Occipital lobe (tissue), 2 donors: ENCODE measurements around the gene COQ2. TPM values are rescaled to one million over a fixed set of nuclear protein-coding genes. Genes with fewer than 3 reads are reported as not detected.
"Not testable (repeated sequence)": the region's sequence is repeated elsewhere in the genome, so short reads cannot be mapped to it uniquely, and the experiment has no call there.

Experiments
- DNase-seq: peaks from one replicate; lab custom pipeline; 2025; lab: John Stamatoyannopoulos, UW
- total RNA-seq: library from RNA; depleted of rRNA; stranded (reverse); fragments of >200 nt; gene quantifications from one replicate; pipeline ENCODE4 v1.2.3, GENCODE V29; 2014

COQ2 gene
- total RNA-seq, 1 donor from 2014 or later: 13.4 TPM

- no peak for DNase-seq
These were observed 1.4 kb downstream of the COQ2 start for GRCh38 chr4:83283181-83283580.

- DNase-seq: no peak
These were observed 2.5 kb downstream of the COQ2 start for GRCh38 chr4:83282049-83282535.

- no peak for DNase-seq
These were observed 3.3 kb downstream of the COQ2 start for GRCh38 chr4:83281307-83281706.

- no peak for DNase-seq
These were observed 8.1 kb downstream of the COQ2 start for GRCh38 chr4:83276299-83277040.

GRCh38 chr4:83273926-83274325, 10.7 kb downstream of the COQ2 start:
- not testable (repeated sequence) for DNase-seq

GRCh38 chr4:83272900-83273299, 11.7 kb downstream of the COQ2 start:
- DNase-seq: no peak

- no peak for DNase-seq
These were observed 15.3 kb downstream of the COQ2 start for GRCh38 chr4:83269256-83269655.

- no peak for DNase-seq
These were observed 16.1 kb downstream of the COQ2 start for GRCh38 chr4:83268491-83268890.

GRCh38 chr4:83267830-83268475, 16.6 kb downstream of the COQ2 start:
- DNase-seq: no peak

GRCh38 chr4:83267121-83267829, 17.3 kb downstream of the COQ2 start:
- DNase-seq: no peak

GRCh38 chr4:83266689-83267088, 17.9 kb downstream of the COQ2 start:
- DNase-seq: no peak

GRCh38 chr4:83263106-83263505, 21.5 kb downstream of the COQ2 start:
- DNase-seq: no peak

- DNase-seq: no peak
These were observed 21.9 kb downstream of the COQ2 start for GRCh38 chr4:83262682-83263081.

- no peak for DNase-seq
These were observed 23.3 kb downstream of the COQ2 start for GRCh38 chr4:83261307-83261706.

GRCh38 chr4:83259586-83259985, 25.0 kb downstream of the COQ2 start:
- no peak for DNase-seq

GRCh38 chr4:83258461-83258860, 26.1 kb downstream of the COQ2 start:
- no peak for DNase-seq

GRCh38 chr4:83257811-83258210, 26.8 kb downstream of the COQ2 start:
- DNase-seq: no peak

GRCh38 chr4:83255584-83255983, 29.0 kb downstream of the COQ2 start:
- no peak for DNase-seq

- DNase-seq: no peak
These were observed 31.7 kb downstream of the COQ2 start for GRCh38 chr4:83252782-83253405.

- DNase-seq: no peak
These were observed 33.2 kb downstream of the COQ2 start for GRCh38 chr4:83251447-83251830.

- DNase-seq: no peak
These were observed 33.7 kb downstream of the COQ2 start for GRCh38 chr4:83250687-83251446.
